K562 (cell line): ENCODE measurements around the gene FMN1. TPM values are rescaled to one million over a fixed set of nuclear protein-coding genes. Genes with fewer than 3 reads are reported as not detected.

ENCODE experiments used
- ATAC-seq: fragments of 200-7000 bp; cut with Tn5 transposase; 3 replicates; pipeline ENCODE4 v1.9.1; 2020; ENCODE audit warnings: moderate library complexity
- BruUV-seq: library from RNA; stranded (reverse); fragments of 400-500 nt; replicated peaks from 2 replicates; lab custom pipeline; 2021; lab: Mats Ljungman, UMichigan
- CTCF ChIA-PET: fragments of 300-600 bp; formaldehyde crosslinking; extraction: SDS; loops from one replicate; lab custom pipeline; 2021; ENCODE audit warnings: low intra/inter-chr PET ratio; lab: Yijun Ruan, JAX
- POLR2A ChIA-PET: fragments of 300-600, 350-650 bp; sonication (Branson Sonifier 250); formaldehyde crosslinking; extraction: SDS; loops from one replicate; lab custom pipeline; 2021; ENCODE audit warnings: antibody characterized with exemption, inconsistent platforms; lab: Yijun Ruan, JAX
- DNase-seq, 4 experiments: peaks; one replicate each; pipeline versions ENCODE4 v3.0.0 to v3.0.0-alpha.2; 2011 to 2018; ENCODE audit warnings: low spot score in 3 of 4, mixed read lengths in 3 of 4; ENCODE audit errors: extremely low read depth in 1 of 4
- FAIRE-seq: peaks from 2 replicates; lab custom pipeline; 2011; peaks lifted over from hg19 to GRCh38; lab: Jason Lieb, UNC
- H2AFZ ChIP-seq: 2 replicates; pipeline ENCODE4 v1.6.0; 2011; ENCODE audit warnings: low read depth, low read length, control low read depth, inconsistent platforms
- H3K27ac ChIP-seq: fragments of 200-600 bp; 3 replicates; pipeline ENCODE4 v1.8.0; 2011; ENCODE audit warnings: low read depth, mild to moderate bottlenecking, control low read depth, inconsistent platforms, low read length, moderate library complexity, mixed read lengths; ENCODE audit errors: extremely low read depth
- H3K27me3 ChIP-seq, 2 experiments: fragments of 300-600 bp in 1 of 2; 2 replicates in 1 of 2; 3 replicates in 1 of 2; pipeline versions ENCODE4 v1.6.0 to v1.8.0; 2011; ENCODE audit warnings: inconsistent platforms in 2 of 2, low read length in 2 of 2, mild to moderate bottlenecking in 1 of 2, mixed read lengths in 1 of 2, moderate library complexity in 1 of 2; ENCODE audit not compliant: control insufficient read depth in 2 of 2, insufficient read depth in 2 of 2
- H3K36me3 ChIP-seq: fragments of 300-600 bp; 3 replicates; pipeline ENCODE4 v1.8.0; 2011; ENCODE audit warnings: mild to moderate bottlenecking, low read length, inconsistent platforms; ENCODE audit not compliant: control insufficient read depth, insufficient read depth
- H3K4me1 ChIP-seq, 2 experiments: fragments of 200-600 bp in 1 of 2; replicated peaks in 1 of 2; 2 replicates in 1 of 2; 3 replicates in 1 of 2; pipeline versions ENCODE4 v1.5.1 to v1.8.0; 2011; ENCODE audit warnings: inconsistent platforms in 2 of 2, low read length in 2 of 2, mild to moderate bottlenecking in 1 of 2, mixed read lengths in 1 of 2, moderate library complexity in 1 of 2; ENCODE audit not compliant: control insufficient read depth in 2 of 2, insufficient read depth in 2 of 2
- H3K4me2 ChIP-seq: 2 replicates; pipeline ENCODE4 v1.6.1; 2011; ENCODE audit warnings: low read length, control low read depth, inconsistent platforms, mixed read lengths; ENCODE audit not compliant: insufficient read depth
- H3K4me3 ChIP-seq: fragments of 200-600 bp; sonication (generic), shearing (Covaris generic); 2 replicates; pipeline ENCODE4 v1.5.1; 2016; ENCODE audit warnings: control low read depth, inconsistent platforms
- H3K79me2 ChIP-seq: fragments of 200-600 bp; 3 replicates; pipeline ENCODE4 v1.8.0; 2011; ENCODE audit warnings: low read length, inconsistent platforms; ENCODE audit not compliant: control insufficient read depth, insufficient read depth
- H3K9ac ChIP-seq, 2 experiments: 2 replicates each; pipeline versions ENCODE4 v1.6.0 to v1.6.1; 2011; ENCODE audit warnings: low read depth in 2 of 2, low read length in 2 of 2, control low read depth in 1 of 2, inconsistent platforms in 1 of 2, mild to moderate bottlenecking in 1 of 2, mixed read lengths in 1 of 2; ENCODE audit not compliant: insufficient read depth in 1 of 2
- H3K9me1 ChIP-seq: one replicate; pipeline ENCODE4 v1.6.0; 2011; ENCODE audit warnings: inconsistent platforms, mild to moderate bottlenecking, low read length, moderate library complexity; ENCODE audit not compliant: control insufficient read depth, insufficient read depth
- H3K9me3 ChIP-seq: replicated peaks from 2 replicates; pipeline ENCODE4 v1.5.1; 2011; ENCODE audit warnings: low read depth, low read length, inconsistent platforms; ENCODE audit not compliant: control insufficient read depth, insufficient read depth
- H4K20me1 ChIP-seq: replicated peaks from 2 replicates; pipeline ENCODE4 v1.6.1; 2011; ENCODE audit warnings: low read length, inconsistent platforms, mixed read lengths; ENCODE audit not compliant: control insufficient read depth, insufficient read depth
- EHMT2 ChIP-seq: fragments of 450-650 bp; IDR thresholded peaks from 2 replicates; pipeline ENCODE4 v1.6.1; 2018; ENCODE audit warnings: antibody characterized with exemption
- GTF2F1 ChIP-seq: IDR thresholded peaks from 2 replicates; pipeline ENCODE4 v1.6.1; 2011; ENCODE audit warnings: low read depth, low read length, improper control_type of control experiment
- KDM1A ChIP-seq, 2 experiments: fragments of 450-650 bp; IDR thresholded peaks; 2 replicates each; pipeline ENCODE4 v1.6.1; 2016; ENCODE audit warnings: mild to moderate bottlenecking in 2 of 2
- PCBP2 ChIP-seq: fragments of 200-400 bp; formaldehyde crosslinking; IDR thresholded peaks from 2 replicates; pipeline ENCODE4 v1.6.1; 2018; ENCODE audit warnings: low read length, low read depth, mild to moderate bottlenecking, moderate library complexity; ENCODE audit not compliant: poor library complexity, severe bottlenecking
- ZBTB2 ChIP-seq: fragments of 450-650 bp; IDR thresholded peaks from 2 replicates; pipeline ENCODE4 v1.6.1; 2016; ENCODE audit warnings: antibody characterized with exemption
- ZNF316 ChIP-seq: fragments of 450-650 bp; IDR thresholded peaks from 2 replicates; pipeline ENCODE4 v1.6.1; 2016
- ZNF77 ChIP-seq: fragments of 250-450 bp; sonication (Bioruptor Pico); IDR thresholded peaks from 2 replicates; pipeline ENCODE4 v1.5.0; 2020
- WGBS: fragments of 100-300 bp; shearing (Covaris generic); methylation state at CpG from one replicate; pipeline ENCODE4 v1.1.6; 2016; ENCODE audit warnings: low coverage, mixed read lengths; ENCODE audit not compliant: insufficient coverage; ENCODE audit errors: missing lambda C conversion rate; 5-methylcytosine and 5-hydroxymethylcytosine counted together
- in situ Hi-C: fragments of 300-500 bp; cut with MboI; formaldehyde crosslinking; loops from 4 replicates; pipeline ENCODE4 v1.15.0; 2018; ENCODE audit warnings: inconsistent platforms, mixed read lengths
- intact Hi-C: fragments of 100-400 bp; cut with micrococcal nuclease; formaldehyde crosslinking; loops from 2 replicates; pipeline ENCODE4 v1.14.2; 2022
- polyA plus RNA-seq, 8 experiments: library from polyadenylated mRNA; depleted of rRNA in 4 of 8; stranded (reverse) in 5 of 8; unstranded in 3 of 8; fragments of >200 nt; fragmentation: Nextera tagmentation in 2 of 8; fragmentation: Illumina TruSeq in 1 of 8; extraction: Ambion mirVana in 2 of 8; extraction: Trizol in 1 of 8; gene quantifications; 2 replicates each; pipeline versions ENCODE4 v1.2.1 to v1.2.3, GENCODE V29; 2011 to 2014; ENCODE audit warnings: inconsistent platforms in 1 of 8, missing spikeins in 1 of 8
- total RNA-seq, 7 experiments: library from RNA; depleted of rRNA in 6 of 7; stranded (reverse); fragments of >200 nt in 6 of 7; fragmentation: Illumina TruSeq in 2 of 7; extraction: Trizol in 2 of 7; gene quantifications; 2 replicates each; pipeline versions ENCODE4 v1.2.1 to v1.2.3, GENCODE V29; 2011 to 2021; ENCODE audit warnings: low replicate concordance in 1 of 7

FMN1 gene
- total and polyA plus RNA-seq, 9 of the 15 experiments (the other 6 are each of a cell fraction or from before 2014, with no cell fraction given) = 0.03 to 0.07 (median 0.04) TPM; not detected in 6

- Histone ChIP-seq H2AFZ (no peak overlapping the region), H3K36me3 (no peaks in the 10 kb centered on the region), H3K79me2 (no peaks in the 10 kb centered on the region), H3K9me1 (no peaks in the 10 kb centered on the region), H4K20me1 (no peaks in the 10 kb centered on the region), H3K27me3 (no peaks in the 10 kb centered on the region), H3K27ac (no peak overlapping the region), H3K4me1 (no peaks in the 10 kb centered on the region), H3K9ac (no peak overlapping the region), H3K4me2 (no peak overlapping the region), H3K4me3 (no peak overlapping the region), H3K9me3 (no peaks in the 10 kb centered on the region)
- no peak for DNase-seq
- TF ChIP-seq GTF2F1 = no peak
- no peak for TF ChIP-seq ZNF77
- no peak for TF ChIP-seq EHMT2
- no peak for TF ChIP-seq ZNF316
- no peak for TF ChIP-seq ZBTB2
- TF ChIP-seq PCBP2 = no peak
- no peak for TF ChIP-seq KDM1A (IDR thresholded peaks at IDR 0.05)
- BruUV-seq = no TSS peak
- no peak for FAIRE-seq
- ChIA-PET CTCF (no interaction called here), POLR2A (no interaction called here)
- 0% methylated on average over 2 of the region's 2 CpGs for WGBS
- ATAC-seq = no peak
- intact Hi-C loops (no loop called here), in situ Hi-C loops (no loop called here)
These were observed 86.6 kb downstream of the FMN1 start for GRCh38 chr15:33107950-33108349.
